Measurements from ENCODE around the gene LANCL2. TPM values are rescaled to one million over a fixed set of nuclear protein-coding genes. Genes with fewer than 3 reads are reported as not detected.
A peak's percentile ranks its signal among the peaks of the same experiment; 100 is the strongest.

The LANCL2 gene
- total and polyA plus RNA-seq, 9 of the 15 experiments (the other 6 are each of a cell fraction or from before 2014, with no cell fraction given), result 5.3 to 18.5 (median 13.5) TPM

DNA sequence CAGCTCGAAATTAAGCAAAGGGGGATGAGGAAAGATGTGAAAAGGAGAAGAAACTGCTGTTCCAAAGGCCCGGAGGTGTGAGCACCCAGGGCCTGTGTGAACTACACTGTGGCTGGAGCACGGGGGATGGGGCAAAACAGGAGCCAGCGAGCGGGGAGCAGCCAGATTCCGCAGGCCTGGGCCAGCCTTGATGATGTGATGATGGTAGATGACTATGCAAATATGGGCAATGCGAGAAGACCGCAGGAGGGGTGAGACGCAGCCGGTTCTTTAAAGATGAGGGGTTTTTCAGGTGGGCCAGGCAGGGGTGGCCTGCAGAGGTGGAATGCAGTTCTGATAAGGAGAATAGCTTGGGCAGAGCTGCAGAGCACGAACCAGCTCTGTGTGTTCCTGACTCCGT lies 61.5 kb downstream of the LANCL2 start:
- H3K9me1 ChIP-seq (ENCODE audit: control insufficient read depth, insufficient read depth, low read length), result no peaks in the 10 kb centered on the region
- in situ Hi-C loops (cut with MboI), result no loop called here
- no peak overlapping the region for H3K4me2 ChIP-seq (ENCODE audit: insufficient read depth, low read length)
- CTCF ChIA-PET (ENCODE audit: low intra/inter-chr PET ratio), result no interaction called here
- H3K9ac ChIP-seq (ENCODE audit: insufficient read depth in 1 of 2, low read depth in 2 of 2, low read length in 2 of 2), result no peak overlapping the region
- POLR2A ChIA-PET, result no interaction called here
- H3K9me3 ChIP-seq (replicated peaks; ENCODE audit: control insufficient read depth, insufficient read depth, low read depth, low read length), result no peaks in the 10 kb centered on the region
- H3K4me1 ChIP-seq (replicated peaks in 1 of 2; ENCODE audit: control insufficient read depth in 2 of 2, insufficient read depth in 2 of 2, low read length in 2 of 2), result peaks cover 4 to 9% of the 10 kb centered on the region in 2 experiments; a peak in 4 of 5 replicates
- no peak for DNase-seq (ENCODE audit: extremely low read depth in 1 of 4, low spot score in 3 of 4)
- BruUV-seq (replicated peaks), result no TSS peak
- H3K27ac ChIP-seq (ENCODE audit: extremely low read depth, low read depth, low read length), result no peak overlapping the region
- WGBS (ENCODE audit: insufficient coverage, low coverage, missing lambda C conversion rate), result 67% methylated on average over 9 of the region's 12 CpGs
- no peaks in the 10 kb centered on the region for H4K20me1 ChIP-seq (replicated peaks; ENCODE audit: control insufficient read depth, insufficient read depth, low read length)
- no peak for TF ChIP-seq MED1 (CRISPR knock-in tag; IDR thresholded peaks at IDR 0.05; ENCODE audit: borderline replicate concordance)
- TF ChIP-seq NFE2 (IDR thresholded peaks at IDR 0.05; ENCODE audit: low read depth), result peak; percentile 21; the same call in 1 of the 2 replicates
- no peak overlapping the region for H3K4me3 ChIP-seq
- no peak for FAIRE-seq
- no peak for ATAC-seq
- intact Hi-C loops (cut with micrococcal nuclease), result no loop called here
- no peak overlapping the region for H2AFZ ChIP-seq (ENCODE audit: low read depth, low read length)
- H3K36me3 ChIP-seq (ENCODE audit: control insufficient read depth, insufficient read depth, low read length), result no peaks in the 10 kb centered on the region
- H3K79me2 ChIP-seq (ENCODE audit: control insufficient read depth, insufficient read depth, low read length), result no peaks in the 10 kb centered on the region
- no peaks in the 10 kb centered on the region for H3K27me3 ChIP-seq (ENCODE audit: control insufficient read depth in 2 of 2, insufficient read depth in 2 of 2, low read length in 2 of 2)

DNA sequence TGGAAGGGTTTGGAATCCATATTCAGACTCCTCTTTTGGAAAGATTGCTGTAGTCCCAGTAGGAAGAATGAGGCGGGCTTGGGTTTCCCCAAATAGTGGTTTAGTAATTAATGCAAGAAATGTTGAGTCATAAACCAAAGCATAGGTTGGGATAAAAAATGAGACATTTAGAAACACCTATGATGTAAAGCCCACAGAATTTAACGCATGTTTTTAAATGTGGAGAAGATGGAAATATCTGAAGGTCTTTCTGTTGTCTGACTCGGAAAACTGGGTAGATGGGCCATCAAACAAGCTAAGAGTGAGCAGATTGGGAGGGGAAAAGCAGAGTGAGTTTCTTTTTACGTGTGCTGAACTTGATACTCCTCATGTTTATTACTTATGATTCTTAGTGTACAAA lies 62.2 kb downstream of the LANCL2 start:
- intact Hi-C loops (cut with micrococcal nuclease), result no loop called here
- WGBS (ENCODE audit: insufficient coverage, low coverage, missing lambda C conversion rate), result 43% methylated on average over 4 of the region's 4 CpGs
- Histone ChIP-seq H3K27ac (ENCODE audit: extremely low read depth, low read depth, low read length) (no peak overlapping the region), H3K4me1 (replicated peaks in 1 of 2; ENCODE audit: control insufficient read depth in 2 of 2, insufficient read depth in 2 of 2, low read length in 2 of 2) (peaks cover 4 to 9% of the 10 kb centered on the region in 2 experiments; a peak in 4 of 5 replicates), H3K27me3 (ENCODE audit: control insufficient read depth in 2 of 2, insufficient read depth in 2 of 2, low read length in 2 of 2) (no peaks in the 10 kb centered on the region), H3K36me3 (ENCODE audit: control insufficient read depth, insufficient read depth, low read length) (no peaks in the 10 kb centered on the region), H4K20me1 (replicated peaks; ENCODE audit: control insufficient read depth, insufficient read depth, low read length) (no peaks in the 10 kb centered on the region), H3K9ac (ENCODE audit: insufficient read depth in 1 of 2, low read depth in 2 of 2, low read length in 2 of 2) (no peak overlapping the region), H3K4me3 (no peak overlapping the region), H3K9me3 (replicated peaks; ENCODE audit: control insufficient read depth, insufficient read depth, low read depth, low read length) (no peaks in the 10 kb centered on the region), H3K9me1 (ENCODE audit: control insufficient read depth, insufficient read depth, low read length) (no peaks in the 10 kb centered on the region), H2AFZ (ENCODE audit: low read depth, low read length) (no peak overlapping the region), H3K4me2 (ENCODE audit: insufficient read depth, low read length) (no peak overlapping the region), H3K79me2 (ENCODE audit: control insufficient read depth, insufficient read depth, low read length) (no peaks in the 10 kb centered on the region)
- in situ Hi-C loops (cut with MboI), result no loop called here
- TF ChIP-seq ZNF41 (CRISPR knock-in tag; conservative IDR thresholded peaks at IDR 0.05), result no peak
- no peak for TF ChIP-seq EGR1 (conservative IDR thresholded peaks at IDR 0.05)
- no peak for TF ChIP-seq NFE2L1 (tag; IDR thresholded peaks at IDR 0.05; ENCODE audit: borderline replicate concordance, low read depth)
- no peak for TF ChIP-seq CTCF (IDR thresholded peaks at IDR 0.05 in 2 of 3, conservative IDR thresholded peaks at IDR 0.05 in 1 of 3; ENCODE audit: insufficient read depth in 2 of 3, low read depth in 1 of 3, low read length in 3 of 3)
- TF ChIP-seq TARDBP (IDR thresholded peaks at IDR 0.05), result no peak
- no peak for TF ChIP-seq GATAD2A (IDR thresholded peaks at IDR 0.05)
- no peak for TF ChIP-seq IFI16 (CRISPR knock-in tag; IDR thresholded peaks at IDR 0.05)
- TF ChIP-seq PRPF4 (IDR thresholded peaks at IDR 0.05; ENCODE audit: insufficient read depth, low read depth, low read length, poor library complexity, severe bottlenecking), result no peak
- no peak for TF ChIP-seq ZNF311 (CRISPR knock-in tag; IDR thresholded peaks at IDR 0.05)
- no peak for TF ChIP-seq ZNF398 (CRISPR knock-in tag; IDR thresholded peaks at IDR 0.05)
- no peak for TF ChIP-seq NCOA1 (IDR thresholded peaks at IDR 0.05; ENCODE audit: low read depth)
- TF ChIP-seq FOXK1 (CRISPR knock-in tag; IDR thresholded peaks at IDR 0.05; ENCODE audit: borderline replicate concordance), result no peak
- no peak for DNase-seq (ENCODE audit: extremely low read depth in 1 of 4, low spot score in 3 of 4)
- ATAC-seq, result no peak
- ChIA-PET CTCF (ENCODE audit: low intra/inter-chr PET ratio) (no interaction called here), POLR2A (interaction anchor here (0.6 kb wide), 1 partner anchor 663 kb away, joined by 3 read pairs; no protein-coding TSS in a partner anchor)
- BruUV-seq (replicated peaks), result no TSS peak
- no peak for FAIRE-seq
